Caco-2 (cell line): Measurements from ENCODE around the gene NOP14. TPM values are rescaled to one million over a fixed set of nuclear protein-coding genes. Genes with fewer than 3 reads are reported as not detected.

Source experiments
- BruUV-seq: library from RNA; stranded (reverse); fragments of 400-500 nt; replicated peaks from 2 replicates; lab custom pipeline; 2021; lab: Mats Ljungman, UMichigan
- CTCF ChIA-PET: fragments of 300-600 bp; sonication (Branson Sonifier 250); formaldehyde crosslinking; loops from one replicate; lab custom pipeline; 2022; ENCODE audit warnings: antibody characterized with exemption; lab: Charles Lee
- POLR2A ChIA-PET: fragments of 300-600 bp; sonication (Branson Sonifier 250); formaldehyde crosslinking; loops from one replicate; lab custom pipeline; 2022; ENCODE audit warnings: antibody characterized with exemption; lab: Charles Lee
- DNase-seq, 2 experiments: peaks; one replicate each; pipeline versions ENCODE4 v3.0.0 to v3.0.0-alpha.2; 2020 to 2022
- H3K27me3 ChIP-seq: replicated peaks from 2 replicates; pipeline ENCODE4 v1.6.0; 2011; ENCODE audit warnings: low read length; ENCODE audit not compliant: control insufficient read depth, insufficient read depth
- H3K36me3 ChIP-seq: 2 replicates; pipeline ENCODE4 v1.5.1; 2011; ENCODE audit warnings: low read length; ENCODE audit not compliant: control insufficient read depth, insufficient read depth
- H3K4me1 ChIP-seq: fragments of 250-450 bp; sonication (Bioruptor Pico); 2 replicates; pipeline ENCODE4 v1.5.1; 2020; ENCODE audit warnings: mild to moderate bottlenecking
- H3K4me3 ChIP-seq: 2 replicates; pipeline ENCODE4 v1.5.1; 2011; ENCODE audit warnings: low read depth, mild to moderate bottlenecking, control low read depth, low read length
- H3K9me3 ChIP-seq: fragments of 250-450 bp; sonication (Bioruptor Pico); 2 replicates; pipeline ENCODE4 v1.5.1; 2020; ENCODE audit warnings: mild to moderate bottlenecking, moderate library complexity
- H3K27ac Mint-ChIP-seq: one replicate; pipeline ENCODE4 v1.8.0; 2022; ENCODE audit warnings: mixed read lengths; ENCODE audit not compliant: unreplicated experiment
- H3K27me3 Mint-ChIP-seq: one replicate; pipeline ENCODE4 v1.8.0; 2022; ENCODE audit warnings: mixed read lengths; ENCODE audit not compliant: insufficient read depth, unreplicated experiment
- H3K36me3 Mint-ChIP-seq: one replicate; pipeline ENCODE4 v1.8.0; 2022; ENCODE audit warnings: mild to moderate bottlenecking, mixed read lengths; ENCODE audit not compliant: insufficient read depth, unreplicated experiment
- H3K4me1 Mint-ChIP-seq: one replicate; pipeline ENCODE4 v1.8.0; 2022; ENCODE audit warnings: low read depth, mixed read lengths; ENCODE audit not compliant: unreplicated experiment
- H3K4me3 Mint-ChIP-seq: one replicate; pipeline ENCODE4 v1.8.0; 2022; ENCODE audit warnings: mild to moderate bottlenecking, moderate library complexity, mixed read lengths; ENCODE audit not compliant: unreplicated experiment
- H3K9me3 Mint-ChIP-seq: one replicate; pipeline ENCODE4 v1.8.0; 2022; ENCODE audit warnings: mixed read lengths; ENCODE audit not compliant: unreplicated experiment
- CTCF ChIP-seq, 2 experiments: fragments of 200-600 bp in 1 of 2; IDR thresholded peaks; 1 replicate in 1 of 2; 2 replicates in 1 of 2; pipeline versions ENCODE4 v1.5.1 to v1.8.0; 2011 to 2022; ENCODE audit warnings: antibody characterized with exemption in 1 of 2, control low read depth in 1 of 2, inconsistent platforms in 1 of 2, low read depth in 1 of 2, low read length in 1 of 2, mild to moderate bottlenecking in 1 of 2, moderate library complexity in 1 of 2; ENCODE audit not compliant: insufficient read depth in 1 of 2, severe bottlenecking in 1 of 2, unreplicated experiment in 1 of 2
- intact Hi-C: fragments of 100-400 bp; cut with micrococcal nuclease; formaldehyde crosslinking; loops from one replicate; pipeline ENCODE4 v1.10.0; 2022; ENCODE audit not compliant: unreplicated experiment
- total RNA-seq: library from RNA; stranded (reverse); gene quantifications from 2 replicates; pipeline ENCODE4 v1.2.3, GENCODE V29; 2022

Gene NOP14
- total RNA-seq, 1 experiment from 2014 or later: 55.2 TPM

DNA sequence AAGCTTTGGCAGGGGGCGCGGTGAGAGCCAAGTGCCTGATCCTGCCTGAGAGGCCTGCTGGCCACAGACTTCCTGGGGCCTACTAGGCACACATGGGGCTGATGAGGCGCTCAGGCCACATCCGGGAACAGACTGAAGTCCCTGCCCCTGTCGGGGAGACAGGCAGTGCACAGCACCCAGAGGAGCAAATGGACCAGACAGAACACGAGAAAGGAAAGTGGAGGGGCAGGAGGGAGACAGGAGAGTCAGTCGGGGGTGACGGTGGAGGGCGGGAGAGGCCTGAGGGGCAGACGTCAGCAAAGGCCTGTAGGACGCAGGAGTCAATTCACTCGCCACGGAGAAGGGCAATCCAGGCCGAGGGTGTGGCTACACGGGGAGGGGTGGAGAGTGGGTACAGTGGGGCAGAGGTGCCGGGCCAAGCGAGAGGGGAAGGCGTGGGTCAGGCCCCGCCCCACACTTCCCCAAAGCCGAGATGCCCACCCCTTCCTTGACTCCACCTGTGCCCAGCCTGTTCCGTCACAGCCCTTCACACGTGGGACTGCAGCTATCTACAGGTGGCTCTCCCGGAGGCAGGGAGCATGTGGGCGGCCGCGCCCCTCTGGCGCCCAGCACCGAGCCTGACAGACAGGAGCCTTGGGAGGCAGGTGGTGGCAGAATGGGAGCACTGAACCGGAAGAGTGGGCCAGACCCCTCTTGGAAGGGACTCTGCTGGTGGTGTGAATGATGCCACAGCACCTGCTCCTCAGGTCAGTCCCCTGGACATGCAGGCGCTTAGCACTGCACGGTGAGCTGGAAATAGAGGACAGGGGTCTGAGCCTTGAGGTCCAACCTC is 20.5 kb downstream of the NOP14 start:
- no peaks in the 10 kb centered on the region for H3K9me3 ChIP-seq
- TF ChIP-seq CTCF (IDR thresholded peaks at IDR 0.05; ENCODE audit: insufficient read depth in 1 of 2, low read depth in 1 of 2, low read length in 1 of 2, severe bottlenecking in 1 of 2, unreplicated experiment in 1 of 2): no peak
- POLR2A ChIA-PET: no interaction called here
- Mint-ChIP-seq H3K4me1 (no peaks in the 10 kb centered on the region), H3K4me3 (no peak overlapping the region), H3K27me3 (no peaks in the 10 kb centered on the region), H3K9me3 (no peaks in the 10 kb centered on the region), H3K27ac (peak overlapping the region; percentile 19), H3K36me3 (peaks cover 89% of the 10 kb centered on the region)
- no peaks in the 10 kb centered on the region for H3K27me3 ChIP-seq
- no peaks in the 10 kb centered on the region for H3K4me1 ChIP-seq
- DNase-seq: no peak
- intact Hi-C loops: no loop called here
- CTCF ChIA-PET: no interaction called here
- H3K4me3 ChIP-seq: no peak overlapping the region
- H3K36me3 ChIP-seq: peaks cover 5% of the 10 kb centered on the region
- BruUV-seq: no TSS peak

DNA sequence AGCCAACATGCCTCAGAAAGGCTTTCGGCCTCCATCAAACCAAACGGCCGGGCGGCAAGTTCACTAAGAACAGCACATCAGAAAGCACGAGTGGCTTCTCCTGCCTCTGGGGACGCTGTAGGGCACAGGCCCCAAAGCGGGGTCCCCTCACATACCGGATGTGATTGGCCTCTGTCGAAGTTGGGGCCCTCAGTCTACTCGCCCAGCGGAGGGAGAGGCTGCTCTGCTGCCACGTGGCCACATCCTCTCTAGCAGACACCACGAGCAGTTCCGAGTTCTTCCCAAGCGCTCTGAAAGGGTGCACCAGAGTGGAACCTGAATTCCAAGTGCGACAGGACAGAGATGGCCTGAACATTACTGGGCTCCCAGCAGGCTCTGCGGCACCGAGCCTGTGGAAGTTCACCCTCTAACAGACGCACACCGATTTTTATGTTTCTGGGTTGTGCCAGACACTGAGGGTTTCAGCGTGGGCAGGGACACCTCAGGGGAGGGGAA is 21.1 kb downstream of the NOP14 start:
- peaks cover 2% of the 10 kb centered on the region; the same call in 1 of the 2 replicates for H3K36me3 ChIP-seq
- Mint-ChIP-seq H3K27ac (no peak overlapping the region), H3K4me3 (no peak overlapping the region), H3K9me3 (no peaks in the 10 kb centered on the region), H3K36me3 (peaks cover 91% of the 10 kb centered on the region), H3K4me1 (no peaks in the 10 kb centered on the region), H3K27me3 (no peaks in the 10 kb centered on the region)
- H3K4me1 ChIP-seq: no peaks in the 10 kb centered on the region
- no peak for TF ChIP-seq CTCF (IDR thresholded peaks at IDR 0.05; ENCODE audit: insufficient read depth in 1 of 2, low read depth in 1 of 2, low read length in 1 of 2, severe bottlenecking in 1 of 2, unreplicated experiment in 1 of 2)
- ChIA-PET CTCF (no interaction called here), POLR2A (no interaction called here)
- no TSS peak for BruUV-seq
- no peaks in the 10 kb centered on the region for H3K27me3 ChIP-seq
- H3K9me3 ChIP-seq: no peaks in the 10 kb centered on the region
- intact Hi-C loops: no loop called here
- no peak for DNase-seq
- H3K4me3 ChIP-seq: no peak overlapping the region

DNA sequence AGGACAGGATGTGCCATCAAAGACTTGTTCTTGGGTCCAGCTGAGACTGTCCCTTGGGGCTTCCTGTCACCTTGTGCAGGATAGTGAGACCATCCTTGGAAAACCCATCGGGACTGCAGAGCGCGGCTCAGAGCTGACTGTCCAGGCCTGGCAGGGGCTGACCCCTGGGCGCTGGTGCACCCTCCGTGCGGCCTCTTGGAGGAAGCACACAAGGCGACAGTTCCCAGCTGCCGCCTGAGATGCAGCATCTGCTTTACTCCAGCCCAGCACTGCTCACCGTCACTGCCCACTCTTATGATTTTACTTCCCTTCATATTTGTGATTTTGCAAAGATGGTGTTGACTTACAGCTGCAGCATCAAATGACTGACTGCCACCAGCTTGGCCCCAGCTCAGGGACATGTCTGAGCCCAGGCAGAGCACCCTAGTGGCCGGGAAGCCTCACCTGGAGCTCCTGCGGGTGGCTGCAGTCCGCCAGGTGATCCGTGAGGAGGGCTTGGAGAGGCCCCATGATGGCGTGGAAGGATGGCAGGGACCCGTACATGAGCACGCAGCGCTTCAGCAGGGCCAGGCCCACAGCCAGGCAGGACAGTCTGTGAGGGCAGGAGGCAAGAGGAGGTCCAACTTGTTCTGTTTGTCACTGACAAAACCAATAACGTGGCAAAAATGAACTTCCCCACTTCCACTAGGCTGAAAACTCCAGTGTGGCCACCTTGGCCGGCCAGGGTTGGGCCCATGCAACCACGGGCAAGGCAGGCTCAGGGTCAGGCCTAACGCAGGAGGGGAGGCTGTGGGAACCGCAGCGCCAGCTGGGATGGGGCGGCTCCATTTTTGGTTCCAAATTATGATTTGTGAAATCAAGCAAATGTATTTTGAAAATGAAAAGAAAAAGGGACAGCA is 21.8 kb downstream of the NOP14 start:
- Mint-ChIP-seq H3K27me3 (no peaks in the 10 kb centered on the region), H3K4me3 (no peak overlapping the region), H3K36me3 (peaks cover 90% of the 10 kb centered on the region), H3K4me1 (no peaks in the 10 kb centered on the region), H3K9me3 (no peaks in the 10 kb centered on the region), H3K27ac (no peak overlapping the region)
- Histone ChIP-seq H3K9me3 (no peaks in the 10 kb centered on the region), H3K4me1 (no peaks in the 10 kb centered on the region), H3K36me3 (peaks cover 2% of the 10 kb centered on the region; the same call in 1 of the 2 replicates), H3K4me3 (no peak overlapping the region), H3K27me3 (no peaks in the 10 kb centered on the region)
- intact Hi-C loops: no loop called here
- POLR2A ChIA-PET: no interaction called here
- CTCF ChIA-PET: no interaction called here
- no peak for DNase-seq
- no peak for TF ChIP-seq CTCF (IDR thresholded peaks at IDR 0.05; ENCODE audit: insufficient read depth in 1 of 2, low read depth in 1 of 2, low read length in 1 of 2, severe bottlenecking in 1 of 2, unreplicated experiment in 1 of 2)
- no TSS peak for BruUV-seq
